ENCODE measurements around the gene KLF5.

KLF5 gene

DNA sequence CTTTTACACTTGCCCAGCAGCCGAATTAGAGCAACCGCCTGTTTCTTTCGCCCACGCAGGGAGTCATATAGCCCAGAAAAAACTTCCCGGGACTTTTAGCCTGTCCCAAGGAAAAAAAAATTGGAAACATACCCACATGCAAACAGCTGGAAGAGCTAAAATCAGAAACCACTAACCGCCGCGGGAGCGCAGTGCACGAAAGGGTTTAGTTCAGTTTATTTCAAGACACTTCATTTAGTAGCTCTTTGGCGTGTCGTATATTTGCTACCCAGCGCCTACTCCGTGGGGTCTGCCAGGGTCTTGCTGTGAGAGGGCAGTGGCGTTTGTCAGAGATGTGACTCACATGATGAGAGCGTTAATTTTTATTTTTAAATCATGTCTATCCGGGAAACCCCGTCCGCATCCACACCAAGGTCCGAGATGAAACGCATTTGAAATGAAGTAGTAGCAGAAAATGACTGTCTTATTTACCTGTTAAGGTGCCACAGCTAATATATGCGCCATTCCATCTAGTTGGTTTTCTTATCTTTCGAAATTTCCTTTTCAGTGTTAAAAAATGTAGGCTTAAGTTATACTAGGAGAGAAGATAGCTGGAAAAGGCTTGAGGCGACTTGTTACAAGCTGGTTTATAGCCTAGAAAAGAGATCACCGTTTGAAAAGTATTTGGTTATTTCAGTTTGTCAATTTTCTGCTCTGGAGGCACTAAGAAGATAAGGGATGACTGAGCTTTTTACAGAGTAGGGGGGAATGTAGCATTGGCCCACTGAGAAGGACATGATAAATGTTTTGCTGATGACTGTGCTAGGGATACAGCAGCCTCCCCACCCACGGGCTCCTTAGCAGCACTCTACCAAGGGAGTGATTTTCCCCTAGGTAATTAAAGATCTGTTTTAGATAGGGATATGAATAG lies 1.7 kb downstream of the KLF5 start:
- DNase-seq = peak; percentile 27

DNA sequence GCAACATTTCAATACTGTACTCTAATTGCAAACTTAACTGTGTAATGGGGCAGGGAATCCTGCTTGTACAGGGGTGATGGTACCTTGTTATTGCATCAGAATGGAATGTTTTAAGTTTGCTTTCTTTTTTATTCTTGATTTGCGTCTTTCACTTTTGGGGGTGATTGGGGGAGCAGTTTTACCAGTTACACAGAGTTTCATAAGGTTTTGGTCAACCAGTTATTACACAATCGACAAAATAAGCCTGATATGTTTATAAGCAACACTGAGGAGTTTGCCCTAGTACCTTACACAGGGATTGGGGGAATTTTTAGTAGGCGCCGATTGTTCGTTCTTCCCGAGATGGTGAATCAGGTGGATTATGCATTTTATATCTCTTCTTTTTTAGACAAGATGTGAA lies 2.7 kb downstream of the KLF5 start:
- no peak for DNase-seq

DNA sequence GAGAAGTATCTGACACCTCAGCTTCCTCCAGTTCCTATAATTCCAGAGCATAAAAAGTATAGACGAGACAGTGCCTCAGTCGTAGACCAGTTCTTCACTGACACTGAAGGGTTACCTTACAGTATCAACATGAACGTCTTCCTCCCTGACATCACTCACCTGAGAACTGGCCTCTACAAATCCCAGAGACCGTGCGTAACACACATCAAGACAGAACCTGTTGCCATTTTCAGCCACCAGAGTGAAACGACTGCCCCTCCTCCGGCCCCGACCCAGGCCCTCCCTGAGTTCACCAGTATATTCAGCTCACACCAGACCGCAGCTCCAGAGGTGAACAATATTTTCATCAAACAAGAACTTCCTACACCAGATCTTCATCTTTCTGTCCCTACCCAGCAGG lies 3.1 kb downstream of the KLF5 start:
- no peak for DNase-seq

DNA sequence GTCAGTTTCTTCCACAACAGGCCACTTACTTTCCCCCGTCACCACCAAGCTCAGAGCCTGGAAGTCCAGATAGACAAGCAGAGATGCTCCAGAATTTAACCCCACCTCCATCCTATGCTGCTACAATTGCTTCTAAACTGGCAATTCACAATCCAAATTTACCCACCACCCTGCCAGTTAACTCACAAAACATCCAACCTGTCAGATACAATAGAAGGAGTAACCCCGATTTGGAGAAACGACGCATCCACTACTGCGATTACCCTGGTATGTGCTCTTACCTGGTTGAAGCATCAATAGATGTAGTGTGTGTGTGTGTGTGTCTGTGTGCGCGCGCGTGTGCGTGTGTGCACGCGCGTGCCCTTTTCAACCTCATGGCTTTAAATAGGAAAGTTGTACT lies 3.7 kb downstream of the KLF5 start:
- DNase-seq = no peak

DNA sequence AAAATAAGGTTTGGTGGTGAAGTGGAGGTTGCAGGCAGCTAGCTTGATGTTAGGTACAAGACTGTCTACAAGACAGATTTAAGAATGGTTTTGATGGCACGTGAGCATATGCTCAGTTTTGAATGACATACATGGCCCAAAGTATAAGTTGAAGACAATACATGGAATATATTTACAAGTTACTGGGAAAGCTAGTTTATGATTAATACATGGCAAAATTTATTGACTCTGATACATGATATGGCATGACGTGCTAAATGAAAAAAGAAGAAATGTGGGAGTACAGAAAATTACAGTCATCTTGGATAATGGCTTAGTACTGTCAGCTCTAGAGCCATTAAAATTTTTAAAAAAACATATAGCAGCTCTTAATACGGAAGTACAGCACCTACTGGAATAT lies 4.4 kb downstream of the KLF5 start:
- no peak for DNase-seq

DNA sequence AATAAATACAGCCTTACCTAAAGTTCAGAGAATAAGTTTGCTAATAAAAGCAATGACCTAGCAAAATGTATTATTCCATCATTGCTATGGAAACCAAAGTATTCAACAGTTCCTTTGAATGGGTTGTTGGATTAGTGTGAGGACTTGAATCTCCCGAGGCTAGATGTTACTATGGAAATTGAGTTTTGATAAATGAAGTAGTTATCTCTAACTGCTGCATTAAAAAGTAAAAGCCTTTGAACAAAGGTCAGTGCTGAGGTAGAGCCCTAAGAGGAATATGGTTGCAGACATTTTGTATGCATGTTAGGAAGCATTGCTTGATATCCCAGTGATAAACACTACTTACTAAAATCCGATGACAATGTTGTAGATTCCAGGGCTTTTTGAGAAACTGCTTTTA lies 6.2 kb downstream of the KLF5 start:
- no peak for DNase-seq

DNA sequence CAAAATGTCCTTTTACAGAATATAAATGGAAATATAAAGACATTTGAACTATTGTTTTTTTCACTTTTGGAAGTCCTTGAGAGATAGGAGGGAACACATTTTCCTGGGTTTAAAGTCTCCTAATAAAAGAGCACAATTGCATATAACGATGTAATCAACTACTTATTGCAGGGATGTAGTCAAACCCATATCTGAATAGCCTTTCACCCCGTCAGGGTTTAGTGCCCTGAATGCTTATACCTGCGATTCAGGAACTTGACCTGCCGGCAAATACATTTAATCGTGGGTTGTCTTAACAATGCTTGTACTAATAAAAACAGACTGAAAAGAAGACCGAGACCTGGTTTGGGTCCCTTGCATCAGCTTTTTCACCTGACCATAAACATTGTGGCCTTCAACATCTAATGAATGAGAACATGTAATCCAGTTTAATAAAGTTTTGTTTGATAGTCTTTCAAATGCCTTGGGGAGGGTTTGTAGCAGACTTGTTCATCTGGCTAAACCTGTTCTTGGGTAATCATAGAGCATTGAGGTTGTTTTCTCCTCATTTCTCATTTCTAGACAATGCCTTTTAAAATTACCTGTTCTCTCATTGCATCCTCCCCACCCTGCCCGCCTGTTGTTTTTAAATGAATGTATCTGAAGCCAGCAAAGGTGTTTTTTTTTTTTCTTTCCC lies 7.0 kb downstream of the KLF5 start:
- DNase-seq = no peak

DNA sequence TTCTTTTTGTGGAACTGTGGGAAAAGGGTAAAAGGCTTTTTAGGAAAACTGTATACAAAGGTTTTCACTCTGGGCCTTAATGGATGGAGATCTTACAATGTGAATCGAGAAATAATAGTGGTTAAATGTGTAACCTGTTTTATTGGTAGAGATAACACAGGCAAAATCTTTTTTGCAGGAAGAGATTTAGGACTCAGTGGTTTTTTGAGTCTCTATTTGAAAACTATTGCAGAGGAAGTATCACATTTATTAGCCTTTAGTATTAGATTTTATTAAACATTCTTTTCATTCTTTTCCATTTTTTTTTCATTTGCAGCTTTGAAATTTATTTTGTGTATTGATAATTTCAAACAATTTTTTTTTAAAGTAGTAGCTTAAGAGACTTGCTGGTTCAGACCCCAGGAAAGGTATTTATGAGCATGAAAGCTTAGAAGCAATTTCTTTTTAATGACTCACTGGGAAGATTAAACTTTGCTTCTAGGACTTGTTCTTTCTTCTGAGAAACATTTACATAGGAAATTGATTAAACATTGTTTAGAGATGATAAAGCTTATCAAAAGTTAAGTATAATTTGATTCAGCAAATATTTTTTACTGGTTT lies 10.5 kb downstream of the KLF5 start:
- no peak for DNase-seq

DNA sequence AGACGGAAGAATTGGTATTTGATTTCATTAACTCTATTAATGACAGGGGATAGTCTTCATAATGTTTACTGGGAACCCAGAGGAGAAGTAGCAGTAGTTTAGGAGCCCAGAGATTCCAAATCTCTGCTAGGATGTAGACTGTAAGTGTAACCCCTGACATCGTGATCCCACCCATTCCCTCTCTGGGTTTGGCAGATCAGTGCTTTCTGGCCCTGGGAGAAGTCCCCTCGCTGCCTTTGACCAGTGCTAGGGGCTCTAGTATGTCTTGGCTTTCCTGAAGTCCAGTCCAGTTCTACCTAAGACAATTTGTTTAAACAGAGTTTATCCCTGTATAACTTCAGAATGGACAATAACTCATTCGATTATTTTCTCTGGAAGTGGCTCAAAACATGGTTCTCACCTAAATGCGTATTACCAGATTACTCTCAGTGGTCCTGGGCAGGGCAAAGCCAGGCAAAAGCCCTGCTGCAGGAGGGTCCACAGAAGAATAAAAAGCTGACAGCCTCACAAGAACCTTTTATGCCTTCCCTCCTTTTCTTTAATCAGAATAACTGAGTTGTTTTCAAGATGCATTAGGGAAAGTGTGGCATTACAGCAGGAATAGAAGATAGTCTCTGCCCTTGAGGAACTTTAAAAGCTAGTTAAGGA lies 11.8 kb downstream of the KLF5 start:
- no peak for DNase-seq

DNA sequence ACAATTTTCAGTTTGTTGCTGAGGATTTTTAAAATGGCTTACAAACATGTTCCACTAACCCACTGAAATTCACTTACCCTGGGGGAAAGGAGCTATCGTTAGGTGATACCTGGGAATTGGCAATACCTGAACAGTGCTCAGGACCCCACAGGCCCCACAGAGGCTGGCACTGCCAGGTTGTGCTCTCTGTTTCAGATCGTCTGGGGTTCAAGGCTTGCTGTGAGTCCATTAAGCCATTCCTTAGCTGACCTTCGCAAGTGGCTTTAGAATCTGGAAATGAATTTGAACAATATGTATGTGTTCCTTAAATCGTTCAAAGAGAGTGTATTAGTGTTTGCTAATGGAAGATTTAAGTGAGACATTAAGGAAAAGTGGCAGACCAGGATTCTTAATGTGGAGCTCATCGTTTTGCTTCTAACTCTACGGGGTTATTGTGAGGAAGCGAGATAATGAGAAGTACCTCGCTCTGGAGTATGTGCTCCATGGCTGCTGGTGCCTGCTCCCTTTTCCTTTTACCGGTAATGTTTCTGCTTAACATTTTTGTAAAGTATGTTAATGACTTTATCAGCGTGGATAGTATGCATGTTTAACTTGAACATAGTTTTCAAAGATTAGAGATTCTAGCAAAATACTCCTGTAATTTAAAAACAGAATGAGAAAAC lies 13.6 kb downstream of the KLF5 start:
- no peak for DNase-seq

DNA sequence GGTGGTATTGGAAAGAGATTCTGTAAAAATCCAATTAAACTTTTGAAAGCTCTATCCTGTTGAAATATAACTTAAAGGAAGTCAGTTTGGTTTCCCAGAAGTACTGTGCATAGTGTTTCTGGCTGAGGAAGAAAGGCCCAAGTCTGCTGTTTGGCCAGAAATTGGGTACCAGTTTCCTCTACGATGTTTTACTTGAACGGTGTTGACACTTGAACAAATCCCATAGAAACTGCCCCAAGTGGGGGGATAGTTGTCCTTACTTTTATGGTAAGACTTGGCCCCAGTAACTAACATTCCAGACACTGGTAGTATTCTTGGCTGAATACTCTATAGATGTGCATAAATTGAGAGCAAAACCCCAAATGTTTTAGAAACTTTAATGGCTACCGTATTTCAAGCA lies 14.2 kb downstream of the KLF5 start:
- DNase-seq = no peak

DNA sequence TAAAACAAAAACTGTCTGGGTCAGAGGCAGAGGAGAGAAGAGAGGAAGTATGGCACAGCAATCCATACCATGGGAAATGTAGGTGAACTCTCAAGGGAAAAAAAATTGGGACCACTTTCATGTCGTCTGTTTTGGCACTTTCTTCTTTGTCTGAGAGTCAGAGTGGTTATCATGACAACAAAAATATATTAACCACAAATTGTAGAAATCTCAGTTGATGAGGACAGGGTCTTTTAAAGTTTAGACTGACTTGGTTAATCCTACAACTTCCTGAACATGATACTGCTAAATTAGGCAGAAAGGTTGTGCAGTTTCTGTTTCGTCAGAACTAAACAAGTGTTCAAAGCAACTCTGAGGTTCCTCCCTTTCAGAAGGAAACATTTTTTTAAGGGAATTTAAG lies 15.2 kb downstream of the KLF5 start:
- peak; percentile 61 for DNase-seq

DNA sequence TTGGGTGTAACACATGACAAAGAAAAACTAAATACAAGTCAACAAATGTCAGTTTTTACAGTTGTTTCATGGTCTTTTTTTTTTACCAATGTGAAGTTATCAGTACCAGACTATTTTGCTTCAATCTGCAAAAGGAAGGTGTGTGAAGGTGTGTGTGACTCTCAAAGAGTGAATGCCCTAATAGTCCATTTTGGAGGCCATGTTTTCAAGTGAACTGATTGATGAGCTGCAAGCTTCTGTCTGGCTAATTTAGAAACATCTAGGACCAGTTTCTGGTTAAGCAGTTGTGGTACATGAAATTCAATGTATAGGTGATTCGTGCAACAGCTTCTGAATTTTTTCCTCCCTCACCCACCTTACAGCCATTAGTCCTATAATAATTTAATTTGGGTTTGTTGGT lies 16.1 kb downstream of the KLF5 start:
- no peak for DNase-seq

DNA sequence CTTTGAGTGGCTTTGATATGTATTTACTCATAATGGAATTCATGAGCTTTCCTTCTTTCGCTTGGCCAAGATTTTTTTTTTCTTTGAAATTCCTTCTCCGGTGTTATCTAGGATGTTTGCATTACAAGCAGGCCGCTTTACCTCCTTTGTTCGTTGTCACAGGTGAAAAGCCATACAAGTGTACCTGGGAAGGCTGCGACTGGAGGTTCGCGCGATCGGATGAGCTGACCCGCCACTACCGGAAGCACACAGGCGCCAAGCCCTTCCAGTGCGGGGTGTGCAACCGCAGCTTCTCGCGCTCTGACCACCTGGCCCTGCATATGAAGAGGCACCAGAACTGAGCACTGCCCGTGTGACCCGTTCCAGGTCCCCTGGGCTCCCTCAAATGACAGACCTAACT lies 16.7 kb downstream of the KLF5 start:
- no peak for DNase-seq

DNA sequence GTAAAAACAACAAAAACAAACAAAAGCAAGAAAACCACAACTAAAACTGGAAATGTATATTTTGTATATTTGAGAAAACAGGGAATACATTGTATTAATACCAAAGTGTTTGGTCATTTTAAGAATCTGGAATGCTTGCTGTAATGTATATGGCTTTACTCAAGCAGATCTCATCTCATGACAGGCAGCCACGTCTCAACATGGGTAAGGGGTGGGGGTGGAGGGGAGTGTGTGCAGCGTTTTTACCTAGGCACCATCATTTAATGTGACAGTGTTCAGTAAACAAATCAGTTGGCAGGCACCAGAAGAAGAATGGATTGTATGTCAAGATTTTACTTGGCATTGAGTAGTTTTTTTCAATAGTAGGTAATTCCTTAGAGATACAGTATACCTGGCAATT lies 17.1 kb downstream of the KLF5 start:
- no peak for DNase-seq

DNA sequence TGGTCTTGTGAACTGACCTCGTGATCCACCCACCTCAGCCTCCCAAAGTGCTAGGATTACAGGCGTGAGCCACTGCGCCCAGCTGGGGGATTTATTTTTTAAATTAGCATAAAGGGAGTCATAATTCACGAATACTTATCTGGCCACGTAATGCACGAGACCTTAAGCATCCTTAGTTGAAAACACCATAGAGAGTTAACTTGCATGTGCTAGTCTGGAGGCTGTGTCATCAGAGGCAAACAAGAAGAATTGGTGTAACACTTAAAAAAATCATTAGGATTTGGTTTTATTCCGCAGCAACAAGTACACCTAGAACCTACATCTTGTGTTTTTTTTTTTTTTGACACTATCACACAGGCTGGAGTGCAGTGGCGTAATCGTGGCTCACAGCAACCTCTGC lies 19.1 kb downstream of the KLF5 start:
- DNase-seq = no peak

DNA sequence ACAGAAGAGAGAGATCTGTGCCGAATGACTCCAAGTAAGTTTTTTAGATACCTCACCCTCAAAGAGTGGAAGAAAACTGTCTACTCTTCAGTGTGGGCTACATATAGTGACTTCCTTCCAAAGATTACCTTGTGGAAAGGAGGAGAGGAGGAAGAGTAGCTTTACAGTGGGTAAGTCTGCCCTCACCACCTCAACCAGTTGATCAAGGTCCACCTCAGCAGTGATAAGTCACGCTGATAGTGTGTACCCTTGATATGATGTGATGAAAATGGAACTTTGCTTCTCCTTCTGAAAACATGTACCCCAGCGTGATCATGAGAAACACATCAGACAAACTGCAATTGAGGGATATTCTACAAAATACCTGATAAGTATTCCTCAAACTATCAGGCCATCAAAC lies 20.6 kb downstream of the KLF5 start:
- DNase-seq = no peak

DNA sequence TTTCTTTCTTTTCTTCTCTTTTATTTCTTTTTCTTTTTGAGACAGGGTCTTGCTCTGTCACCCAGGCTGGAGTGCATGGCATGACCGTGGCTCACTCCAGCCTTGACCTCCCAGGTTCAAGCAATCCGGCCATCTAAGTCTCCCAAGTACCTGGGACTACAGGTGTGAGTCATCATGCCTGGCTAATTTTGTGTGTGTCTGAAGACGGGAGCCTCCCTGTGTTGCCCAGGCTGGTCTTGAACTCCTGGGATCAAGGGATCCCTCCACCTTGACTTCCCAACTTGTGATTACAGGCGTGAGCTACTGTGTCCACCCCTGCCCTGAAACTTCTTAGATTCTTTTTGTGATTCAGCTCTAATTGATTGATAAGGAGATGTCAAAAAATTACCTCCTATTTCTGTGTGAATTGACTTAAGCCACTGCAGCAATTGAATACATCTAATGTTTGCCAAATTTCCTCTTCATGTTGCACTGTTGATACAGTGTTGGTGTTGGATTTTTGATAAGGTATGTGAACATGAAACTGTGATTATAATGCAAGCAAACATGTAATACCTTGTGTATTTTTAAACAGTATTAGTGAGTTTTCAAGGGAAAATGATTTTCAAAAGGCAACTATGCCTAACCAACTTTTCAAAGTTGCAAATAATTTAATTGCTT lies 22.6 kb downstream of the KLF5 start:
- DNase-seq = no peak

DNA sequence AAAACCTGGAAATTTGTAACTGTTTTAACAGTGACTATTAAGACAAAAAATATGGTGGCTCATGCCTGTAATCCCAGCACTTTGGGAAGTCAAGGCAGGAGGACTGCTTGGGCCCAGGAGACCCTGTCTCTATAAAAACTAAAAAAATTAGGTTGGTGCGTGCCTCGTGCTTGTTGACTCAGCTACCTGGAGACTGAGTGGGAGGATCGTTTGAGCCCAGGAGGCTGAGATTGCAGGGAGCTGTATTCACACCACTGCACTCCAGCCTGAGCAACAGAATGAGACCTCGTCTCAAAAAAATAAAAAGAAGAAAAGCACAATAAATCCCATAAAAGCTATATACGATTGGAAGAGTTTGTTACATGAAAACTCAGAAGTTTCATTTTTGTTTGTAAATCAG lies 23.7 kb downstream of the KLF5 start:
- no peak for DNase-seq

DNA sequence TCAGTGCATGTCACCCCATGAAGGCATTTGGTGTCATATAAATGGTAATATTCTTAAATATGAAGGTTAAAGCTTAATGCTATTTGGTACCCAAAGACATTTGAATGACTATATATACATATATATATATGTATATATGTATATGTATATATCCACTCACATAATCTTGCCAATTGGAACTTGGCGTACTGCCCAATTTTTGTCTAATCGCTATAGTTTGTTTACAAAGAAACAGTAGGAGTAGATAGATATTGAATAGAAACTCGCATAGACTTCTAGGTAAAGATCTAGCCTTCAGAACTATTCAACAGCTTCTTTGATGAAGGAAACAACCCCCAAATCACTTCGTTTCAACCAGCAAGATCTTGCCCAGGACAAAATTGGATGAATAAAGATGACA lies 24.1 kb downstream of the KLF5 start:
- no peak for DNase-seq

DNA sequence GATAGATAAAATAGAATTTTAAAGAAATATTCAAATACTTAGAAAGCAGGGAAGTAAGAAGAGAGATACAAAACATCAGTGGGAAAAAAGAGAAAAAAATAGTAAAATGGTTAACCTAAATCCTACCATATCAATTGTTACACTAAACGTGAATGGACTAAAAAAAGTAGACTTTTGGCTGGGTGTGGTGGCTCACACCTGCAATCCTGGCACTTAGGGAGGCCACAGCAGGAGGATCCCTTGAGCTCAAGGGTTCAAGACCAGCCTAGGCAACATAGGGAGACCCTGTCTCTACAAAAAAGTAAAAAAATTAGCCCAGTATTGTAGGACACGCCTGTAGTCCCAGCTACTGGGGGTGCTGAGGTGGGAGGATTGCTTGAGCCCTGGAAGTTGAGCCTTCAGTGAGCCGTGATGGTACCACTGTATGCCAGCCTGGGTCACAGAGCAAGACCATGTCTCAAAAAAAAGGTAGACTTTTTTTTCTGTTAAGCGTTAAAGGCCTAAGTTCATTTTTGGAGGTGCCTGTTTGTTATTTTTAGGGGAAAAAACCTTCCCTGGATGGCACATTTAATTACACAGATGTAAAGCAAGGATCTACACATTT lies 29.6 kb downstream of the KLF5 start:
- DNase-seq = no peak

DNA sequence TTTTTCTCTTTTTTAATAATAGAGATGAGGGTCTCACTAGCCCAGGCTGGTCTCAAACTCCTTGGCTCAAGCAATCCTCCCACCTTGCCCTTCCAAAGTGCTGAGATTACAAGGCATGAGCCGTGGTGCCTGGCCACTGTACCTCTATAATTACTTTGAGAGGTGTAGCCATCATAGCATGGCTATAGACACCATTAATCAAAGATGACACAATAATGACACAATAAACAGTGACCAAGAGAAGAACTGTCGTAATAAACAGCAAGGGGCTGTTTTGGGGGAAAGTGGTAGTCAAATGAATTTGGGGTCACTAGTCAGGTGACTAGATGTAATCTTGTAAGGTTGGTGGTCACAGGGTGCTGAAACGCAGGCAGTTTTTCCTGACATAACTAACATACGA lies 30.4 kb downstream of the KLF5 start:
- no peak for DNase-seq
